ENCODE measurements around the gene ARHGAP10. TPM values are rescaled to one million over a fixed set of nuclear protein-coding genes. Genes with fewer than 3 reads are reported as not detected.
"Not testable (repeated sequence)": the region's sequence is repeated elsewhere in the genome, so short reads cannot be mapped to it uniquely, and the experiment has no call there.

ARHGAP10 gene
- total RNA-seq, 2 experiments from 2014 or later: 0.11 TPM; not detected in 1

- CTCF ChIA-PET (ENCODE audit: unreplicated experiment): no interaction called here
- TF ChIP-seq CTCF (conservative IDR thresholded peaks at IDR 0.05; ENCODE audit: low read length) (no peak), EZH2phosphoT487 (IDR thresholded peaks at IDR 0.05; ENCODE audit: borderline replicate concordance, low read depth, low read length) (no peak)
- Histone ChIP-seq H3K4me3 (ENCODE audit: low read depth, low read length, poor library complexity, severe bottlenecking) (no peak overlapping the region), H3K36me3 (ENCODE audit: insufficient read depth, low read length) (no peaks in the 10 kb centered on the region), H3K79me2 (ENCODE audit: insufficient read depth, low read depth, low read length) (no peaks in the 10 kb centered on the region), H3K4me2 (ENCODE audit: low read length) (no peak overlapping the region), H3K4me1 (ENCODE audit: insufficient read depth, low read length, poor library complexity, severe bottlenecking) (no peaks in the 10 kb centered on the region), H3K9me3 (ENCODE audit: low read length) (no peaks in the 10 kb centered on the region), H2AFZ (ENCODE audit: low read length) (no peak overlapping the region), H3K9me2 (ENCODE audit: insufficient read depth, low read length) (no peaks in the 10 kb centered on the region), H3K27ac (ENCODE audit: low read depth, low read length, poor library complexity, severe bottlenecking) (no peak overlapping the region), H4K20me1 (ENCODE audit: insufficient read depth, low read length) (no peaks in the 10 kb centered on the region)
- intact Hi-C loops (cut with micrococcal nuclease; ENCODE audit: unreplicated experiment): no loop called here
- no peak for DNase-seq (ENCODE audit: low spot score)
- no TSS peak for BruUV-seq (replicated peaks)
- POLR2A ChIA-PET: no interaction called here
These were observed 170.0 kb downstream of the ARHGAP10 start for GRCh38 chr4:147901916-147902315.

- Histone ChIP-seq H3K4me1 (ENCODE audit: insufficient read depth, low read length, poor library complexity, severe bottlenecking) (no peaks in the 10 kb centered on the region), H3K9me2 (ENCODE audit: insufficient read depth, low read length) (no peaks in the 10 kb centered on the region), H3K9me3 (ENCODE audit: low read length) (no peaks in the 10 kb centered on the region), H4K20me1 (ENCODE audit: insufficient read depth, low read length) (no peaks in the 10 kb centered on the region), H3K79me2 (ENCODE audit: insufficient read depth, low read depth, low read length) (no peaks in the 10 kb centered on the region), H3K4me3 (ENCODE audit: low read depth, low read length, poor library complexity, severe bottlenecking) (no peak overlapping the region), H3K4me2 (ENCODE audit: low read length) (no peak overlapping the region), H3K27ac (ENCODE audit: low read depth, low read length, poor library complexity, severe bottlenecking) (no peak overlapping the region), H2AFZ (ENCODE audit: low read length) (no peak overlapping the region), H3K36me3 (ENCODE audit: insufficient read depth, low read length) (no peaks in the 10 kb centered on the region)
- CTCF ChIA-PET (ENCODE audit: unreplicated experiment): no interaction called here
- TF ChIP-seq CTCF (conservative IDR thresholded peaks at IDR 0.05; ENCODE audit: low read length): no peak
- no peak for TF ChIP-seq EZH2phosphoT487 (IDR thresholded peaks at IDR 0.05; ENCODE audit: borderline replicate concordance, low read depth, low read length)
- DNase-seq (ENCODE audit: low spot score): no peak
- BruUV-seq (replicated peaks): no TSS peak
- intact Hi-C loops (cut with micrococcal nuclease; ENCODE audit: unreplicated experiment): no loop called here
- POLR2A ChIA-PET: interaction anchor here (0.7 kb wide), 1 partner anchor 27 kb away, joined by 3 read pairs; no protein-coding TSS in a partner anchor
These were observed 177.3 kb downstream of the ARHGAP10 start for GRCh38 chr4:147909225-147909624.

- no peak overlapping the region for H2AFZ ChIP-seq (ENCODE audit: low read length)
- TF ChIP-seq CTCF (conservative IDR thresholded peaks at IDR 0.05; ENCODE audit: low read length) (no peak), EZH2phosphoT487 (IDR thresholded peaks at IDR 0.05; ENCODE audit: borderline replicate concordance, low read depth, low read length) (no peak)
- no peak overlapping the region for H3K27ac ChIP-seq (ENCODE audit: low read depth, low read length, poor library complexity, severe bottlenecking)
- intact Hi-C loops (cut with micrococcal nuclease; ENCODE audit: unreplicated experiment): no loop called here
- no peaks in the 10 kb centered on the region for H3K79me2 ChIP-seq (ENCODE audit: insufficient read depth, low read depth, low read length)
- no peak overlapping the region for H3K4me2 ChIP-seq (ENCODE audit: low read length)
- no peaks in the 10 kb centered on the region for H3K36me3 ChIP-seq (ENCODE audit: insufficient read depth, low read length)
- BruUV-seq (replicated peaks): no TSS peak
- no peak for DNase-seq (ENCODE audit: low spot score)
- ChIA-PET POLR2A (no interaction called here), CTCF (ENCODE audit: unreplicated experiment) (no interaction called here)
- H3K9me3 ChIP-seq (ENCODE audit: low read length): no peaks in the 10 kb centered on the region
- no peak overlapping the region for H3K4me3 ChIP-seq (ENCODE audit: low read depth, low read length, poor library complexity, severe bottlenecking)
- no peaks in the 10 kb centered on the region for H3K4me1 ChIP-seq (ENCODE audit: insufficient read depth, low read length, poor library complexity, severe bottlenecking)
- no peaks in the 10 kb centered on the region for H4K20me1 ChIP-seq (ENCODE audit: insufficient read depth, low read length)
- H3K9me2 ChIP-seq (ENCODE audit: insufficient read depth, low read length): no peaks in the 10 kb centered on the region
These were observed 178.4 kb downstream of the ARHGAP10 start for GRCh38 chr4:147910315-147910714.

GRCh38 chr4:147912106-147912505, 180.2 kb downstream of the ARHGAP10 start:
- H4K20me1 ChIP-seq (ENCODE audit: insufficient read depth, low read length); H2AFZ ChIP-seq (ENCODE audit: low read length); H3K4me2 ChIP-seq (ENCODE audit: low read length); H3K9me2 ChIP-seq (ENCODE audit: insufficient read depth, low read length); H3K4me1 ChIP-seq (ENCODE audit: insufficient read depth, low read length, poor library complexity, severe bottlenecking); H3K36me3 ChIP-seq (ENCODE audit: insufficient read depth, low read length); H3K79me2 ChIP-seq (ENCODE audit: insufficient read depth, low read depth, low read length); DNase-seq (ENCODE audit: low spot score); BruUV-seq (replicated peaks); CTCF ChIA-PET (ENCODE audit: unreplicated experiment); intact Hi-C loops (cut with micrococcal nuclease; ENCODE audit: unreplicated experiment); H3K4me3 ChIP-seq (ENCODE audit: low read depth, low read length, poor library complexity, severe bottlenecking); H3K9me3 ChIP-seq (ENCODE audit: low read length); H3K27ac ChIP-seq (ENCODE audit: low read depth, low read length, poor library complexity, severe bottlenecking): not testable (repeated sequence)
- POLR2A ChIA-PET: interaction anchor here (0.6 to 1.0 kb wide), 3 partner anchors 21 to 1381 kb away, joined by 3 to 6 read pairs (median 4); no protein-coding TSS in a partner anchor
